GM23338 (cell line): ENCODE results near the gene SDE2. TPM values are rescaled to one million over a fixed set of nuclear protein-coding genes. Genes with fewer than 3 reads are reported as not detected.

Experiments used
- ATAC-seq: fragments of 200-7000 bp; cut with Tn5 transposase; 3 replicates; pipeline ENCODE4 v1.9.1; 2020
- DNase-seq: peaks from one replicate; pipeline ENCODE4 v3.0.0-alpha.2; 2015; ENCODE audit warnings: low spot score
- H2AFZ ChIP-seq: fragments of 200-600 bp; sonication (generic); 2 replicates; pipeline ENCODE4 v1.8.0; 2016; ENCODE audit warnings: antibody characterized with exemption, mild to moderate bottlenecking, moderate library complexity
- H3F3A ChIP-seq: fragments of 200-600 bp; sonication (generic); replicated peaks from 2 replicates; pipeline ENCODE4 v1.8.0; 2017; ENCODE audit warnings: antibody characterized with exemption, mixed run types, low read depth
- H3K27ac ChIP-seq: fragments of 200-600 bp; sonication (generic); 2 replicates; pipeline ENCODE4 v1.6.1; 2016; ENCODE audit warnings: low read depth
- H3K27me3 ChIP-seq: fragments of 200-600 bp; sonication (generic); 2 replicates; pipeline ENCODE4 v1.8.0; 2016; ENCODE audit warnings: mild to moderate bottlenecking, mixed run types, moderate library complexity; ENCODE audit not compliant: insufficient read depth
- H3K36me3 ChIP-seq: fragments of 200-600 bp; sonication (generic); 2 replicates; pipeline ENCODE4 v1.8.0; 2016; ENCODE audit warnings: mild to moderate bottlenecking; ENCODE audit not compliant: insufficient read depth
- H3K4me1 ChIP-seq: fragments of 200-600 bp; sonication (generic); 2 replicates; pipeline ENCODE4 v1.8.0; 2016; ENCODE audit warnings: mild to moderate bottlenecking, moderate library complexity; ENCODE audit not compliant: insufficient read depth
- H3K4me2 ChIP-seq: fragments of 200-600 bp; sonication (generic); 2 replicates; pipeline ENCODE4 v1.7.1; 2017; ENCODE audit warnings: mixed run types
- H3K4me3 ChIP-seq: fragments of 200-600 bp; sonication (generic); 2 replicates; pipeline ENCODE4 v1.6.1; 2016; ENCODE audit warnings: mixed run types
- H3K79me2 ChIP-seq: fragments of 200-600 bp; sonication (generic); replicated peaks from 2 replicates; pipeline ENCODE4 v1.8.0; 2017; ENCODE audit warnings: mild to moderate bottlenecking; ENCODE audit not compliant: insufficient read depth
- H3K9me2 ChIP-seq: fragments of 200-600 bp; sonication (generic); 2 replicates; pipeline ENCODE4 v1.8.0; 2017; ENCODE audit not compliant: insufficient read depth
- H4K20me1 ChIP-seq: fragments of 200-600 bp; sonication (generic); replicated peaks from 2 replicates; pipeline ENCODE4 v1.8.0; 2017; ENCODE audit warnings: mild to moderate bottlenecking; ENCODE audit not compliant: insufficient read depth
- H3K27ac Mint-ChIP-seq: 2 replicates; pipeline ENCODE4 v1.8.0; 2020; ENCODE audit warnings: inconsistent platforms, mild to moderate bottlenecking, moderate library complexity, mixed read lengths
- H3K27me3 Mint-ChIP-seq: 3 replicates; pipeline ENCODE4 v1.8.0; 2022; ENCODE audit warnings: low read depth, mild to moderate bottlenecking, moderate library complexity, mixed read lengths, inconsistent platforms; ENCODE audit not compliant: insufficient read depth, poor library complexity
- H3K36me3 Mint-ChIP-seq: 3 replicates; pipeline ENCODE4 v1.8.0; 2021; ENCODE audit warnings: low read depth, mild to moderate bottlenecking, inconsistent platforms, moderate library complexity, mixed read lengths
- H3K4me1 Mint-ChIP-seq: 3 replicates; pipeline ENCODE4 v1.8.0; 2020; ENCODE audit warnings: mild to moderate bottlenecking, inconsistent platforms, mixed read lengths
- H3K4me3 Mint-ChIP-seq: 3 replicates; pipeline ENCODE4 v1.8.0; 2021; ENCODE audit warnings: moderate library complexity, mild to moderate bottlenecking, inconsistent platforms, mixed read lengths
- H3K9me3 Mint-ChIP-seq: 3 replicates; pipeline ENCODE4 v1.8.0; 2020; ENCODE audit warnings: moderate library complexity, mild to moderate bottlenecking, inconsistent platforms, mixed read lengths
- CREB1 ChIP-seq: fragments of 250-450 bp; sonication (Bioruptor Pico); IDR thresholded peaks from 2 replicates; pipeline ENCODE4 v1.5.0; 2020; ENCODE audit warnings: low read depth, mild to moderate bottlenecking, moderate library complexity
- CTCF ChIP-seq, 2 experiments: fragments of 200-600 bp in 1 of 2; sonication (generic) in 1 of 2; conservative IDR thresholded peaks; 2 replicates each; pipeline versions ENCODE4 v1.5.1 to v1.6.1; 2016 to 2017; ENCODE audit warnings: antibody characterized with exemption in 2 of 2, low read depth in 2 of 2, mild to moderate bottlenecking in 2 of 2, moderate library complexity in 1 of 2
- ETS1 ChIP-seq: IDR thresholded peaks from 2 replicates; pipeline ENCODE4 v1.6.1; 2016; ENCODE audit warnings: antibody characterized with exemption
- JUNB ChIP-seq: IDR thresholded peaks from one replicate; pipeline ENCODE4 v1.6.1; 2016; ENCODE audit warnings: antibody characterized with exemption; ENCODE audit not compliant: unreplicated experiment
- ZNF114 ChIP-seq: fragments of 250-450 bp; sonication (Bioruptor Pico); IDR thresholded peaks from 2 replicates; pipeline ENCODE4 v1.5.0; 2020; ENCODE audit warnings: mild to moderate bottlenecking, moderate library complexity
- ZNF331 ChIP-seq: fragments of 250-450 bp; sonication (Bioruptor Pico); IDR thresholded peaks from 2 replicates; pipeline ENCODE4 v1.5.0; 2020; ENCODE audit warnings: low read depth, mild to moderate bottlenecking, moderate library complexity
- ZNF462 ChIP-seq: fragments of 250-450 bp; sonication (Bioruptor Pico); IDR thresholded peaks from 2 replicates; pipeline ENCODE4 v1.5.0; 2020; ENCODE audit warnings: mild to moderate bottlenecking, moderate library complexity
- polyA plus RNA-seq: library from polyadenylated mRNA; unstranded; fragments of >200 nt; fragmentation: Nextera tagmentation; extraction: Ambion mirVana; gene quantifications from 2 replicates; pipeline ENCODE4 v1.2.1, GENCODE V29; 2016
- total RNA-seq: library from RNA; depleted of rRNA; stranded (reverse); fragments of >200 nt; shearing (Covaris generic); gene quantifications from 2 replicates; pipeline ENCODE4 v1.2.3, GENCODE V29; 2014

The SDE2 gene
- total and polyA plus RNA-seq, 2 experiments from 2014 or later, result 10.6 to 26.9 TPM

- H3K36me3 Mint-ChIP-seq, result peaks cover 3% of the 10 kb centered on the region
- peaks cover 41% of the 10 kb centered on the region for H3K79me2 ChIP-seq
- peak overlapping the region; percentile 93 for H3K27ac Mint-ChIP-seq
- no peak for TF ChIP-seq CREB1 (CRISPR knock-in tag)
- no peak for TF ChIP-seq ZNF462 (CRISPR knock-in tag)
- no peak for TF ChIP-seq JUNB
- TF ChIP-seq ETS1, result no peak
- TF ChIP-seq ZNF331 (CRISPR knock-in tag), result no peak
- TF ChIP-seq ZNF114 (CRISPR knock-in tag), result no peak
- no peak for TF ChIP-seq CTCF (conservative IDR thresholded peaks at IDR 0.05; ENCODE audit: low read depth in 2 of 2)
- peak overlapping the region; percentile 87 for H3K4me2 ChIP-seq
- H2AFZ ChIP-seq, result peak overlapping the region; percentile 63; the same call in 1 of the 2 replicates
- peak overlapping the region; percentile 100 for H3K4me3 Mint-ChIP-seq
- no peak for ATAC-seq
- peaks cover 28% of the 10 kb centered on the region for H3K4me1 Mint-ChIP-seq
- no peaks in the 10 kb centered on the region; the same call in 1 of the 2 replicates for H3K9me2 ChIP-seq
- H3K27me3 ChIP-seq, result no peaks in the 10 kb centered on the region
- peaks cover 4% of the 10 kb centered on the region for H3K36me3 ChIP-seq
- no peaks in the 10 kb centered on the region for H3K9me3 Mint-ChIP-seq
- peaks cover 36% of the 10 kb centered on the region for H3K4me1 ChIP-seq
- peaks cover 12% of the 10 kb centered on the region; the same call in 1 of the 2 replicates for H4K20me1 ChIP-seq
- H3K27me3 Mint-ChIP-seq, result peaks cover 7% of the 10 kb centered on the region
- no peak for DNase-seq
- peak overlapping the region; percentile 95 for H3K27ac ChIP-seq
- peaks cover 15% of the 10 kb centered on the region for H3F3A ChIP-seq
- H3K4me3 ChIP-seq, result peak overlapping the region; percentile 58
Measured at GRCh38 chr1:225999912-226000337, 782 bp upstream of the SDE2 start.
